KG1 (cell line): ENCODE data around the gene AK4.
"Not testable (repeated sequence)": the region's sequence is repeated elsewhere in the genome, so short reads cannot be mapped to it uniquely, and the experiment has no call there.

Source experiments
- DNase-seq: peaks from one replicate; lab custom pipeline; 2025; lab: John Stamatoyannopoulos, UW

Gene AK4

DNA sequence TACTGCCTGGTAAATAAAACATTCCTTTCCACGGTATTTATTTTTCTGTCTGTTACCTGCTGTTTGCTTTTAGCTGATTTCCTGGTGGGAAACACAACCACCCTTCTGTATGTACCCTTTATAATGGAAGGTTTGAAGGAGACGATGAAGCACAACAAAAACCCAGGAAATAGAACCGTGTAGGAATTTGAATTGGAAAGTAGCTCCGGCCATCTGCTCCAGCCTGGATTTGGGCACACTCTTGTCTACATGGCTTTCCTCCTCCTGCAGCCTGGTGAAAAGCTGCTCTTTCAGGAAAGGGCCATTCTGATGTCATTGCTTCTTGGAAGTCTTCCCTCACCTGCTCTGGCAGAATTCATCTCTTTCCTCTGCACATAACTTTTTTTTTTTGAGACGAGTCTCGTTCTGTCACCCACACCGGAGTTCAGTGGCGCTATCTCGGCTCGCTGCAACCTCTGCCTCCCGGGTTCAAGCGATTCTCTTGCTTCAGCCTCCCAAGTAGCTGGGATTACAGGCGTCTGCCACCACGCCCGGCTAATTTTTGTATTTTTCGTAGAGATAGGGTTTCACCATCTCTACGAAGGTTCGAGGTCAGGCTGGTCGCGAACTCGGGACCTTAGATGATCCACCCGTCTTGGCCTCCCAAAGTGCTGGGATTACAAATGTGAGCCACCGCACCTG, 2.7 kb downstream of the AK4 start:
- DNase-seq = no peak

DNA sequence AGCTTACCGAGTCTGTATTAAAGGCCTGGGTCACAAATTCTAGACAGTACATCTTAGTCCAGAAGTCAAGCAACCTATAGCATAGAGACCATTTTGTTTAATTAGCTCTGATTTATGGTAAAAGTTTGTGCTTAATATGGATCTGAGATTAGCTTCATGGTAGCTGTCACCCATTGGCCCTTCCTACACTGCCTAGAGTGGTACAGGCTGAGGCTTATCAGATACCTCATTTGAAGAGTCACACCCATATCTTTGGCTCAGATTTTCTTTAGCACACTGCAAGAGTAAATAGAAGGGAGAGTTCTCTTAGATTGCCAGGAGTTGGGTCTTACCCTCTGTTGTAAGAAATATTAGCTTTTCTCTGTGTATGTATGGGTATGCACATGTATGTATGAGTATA, 3.6 kb downstream of the AK4 start:
- DNase-seq = no peak

DNA sequence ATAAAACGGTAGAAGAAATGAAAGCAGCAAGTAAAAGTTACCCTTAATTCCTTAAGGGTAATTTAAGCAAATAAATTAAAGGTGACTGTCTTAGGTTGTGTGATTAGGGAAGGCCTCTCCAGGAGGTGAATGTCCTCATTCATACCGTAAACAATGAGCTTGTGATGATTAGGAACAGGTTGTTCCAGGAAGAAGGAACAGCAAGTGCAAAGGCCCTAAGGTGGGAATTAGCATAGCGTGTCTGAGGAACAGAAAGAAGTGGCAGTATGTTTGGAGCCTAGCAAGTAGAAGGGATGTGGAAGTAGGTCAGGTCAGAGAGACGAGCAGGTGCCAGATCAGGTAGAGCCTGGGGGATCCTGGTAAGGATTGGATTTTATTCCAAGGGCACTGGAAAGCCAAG, 5.6 kb downstream of the AK4 start:
- DNase-seq = no peak

DNA sequence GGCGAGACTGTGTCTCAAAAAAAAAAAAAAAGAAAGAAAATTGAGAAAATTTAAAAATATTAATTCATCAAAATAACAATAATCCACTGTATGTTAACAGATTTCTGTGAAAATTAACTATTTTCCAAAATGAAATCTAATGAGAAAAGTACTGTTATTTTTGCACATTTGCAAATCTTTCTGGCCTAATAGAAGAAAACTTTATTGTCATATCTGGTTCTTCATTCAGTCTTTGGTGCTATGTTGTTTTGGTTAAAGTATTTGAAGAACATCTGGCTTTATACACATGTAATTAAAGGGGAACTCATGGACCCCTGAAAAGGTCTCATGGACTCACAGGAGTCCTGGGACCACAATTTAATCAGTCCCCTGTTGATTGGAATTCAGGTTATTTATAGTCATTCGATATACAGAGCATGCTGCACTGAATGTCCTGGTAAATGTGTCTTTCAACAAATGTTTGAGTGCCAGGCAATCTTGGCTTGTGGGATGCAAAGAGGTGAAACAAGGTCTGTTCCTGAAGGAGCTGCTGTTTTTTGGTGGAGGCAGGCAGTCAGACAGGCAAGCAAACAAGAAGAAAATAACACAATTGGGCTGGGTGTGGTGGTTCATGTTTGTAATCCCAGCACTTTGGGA, 9.0 kb downstream of the AK4 start:
- DNase-seq = no peak

DNA sequence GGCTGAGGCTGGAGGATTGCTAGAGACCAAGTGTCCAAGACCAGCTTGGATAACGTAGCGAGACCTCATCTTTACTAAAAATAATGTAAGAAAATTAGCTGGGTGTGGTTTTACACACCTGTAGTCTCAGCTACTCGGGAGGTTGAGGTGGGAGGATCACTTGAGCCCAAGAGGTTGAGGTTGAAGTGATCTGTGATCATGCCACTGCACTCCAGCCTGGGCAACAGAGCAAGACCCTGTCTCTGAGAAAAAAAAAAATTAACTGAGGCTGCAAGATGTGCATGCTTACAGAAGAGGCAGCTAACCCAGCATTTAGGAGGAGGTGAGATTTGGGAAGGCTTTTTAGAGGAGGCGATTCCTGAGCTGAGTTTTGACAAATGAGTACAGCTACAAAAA, 9.5 kb downstream of the AK4 start:
- DNase-seq = no peak

DNA sequence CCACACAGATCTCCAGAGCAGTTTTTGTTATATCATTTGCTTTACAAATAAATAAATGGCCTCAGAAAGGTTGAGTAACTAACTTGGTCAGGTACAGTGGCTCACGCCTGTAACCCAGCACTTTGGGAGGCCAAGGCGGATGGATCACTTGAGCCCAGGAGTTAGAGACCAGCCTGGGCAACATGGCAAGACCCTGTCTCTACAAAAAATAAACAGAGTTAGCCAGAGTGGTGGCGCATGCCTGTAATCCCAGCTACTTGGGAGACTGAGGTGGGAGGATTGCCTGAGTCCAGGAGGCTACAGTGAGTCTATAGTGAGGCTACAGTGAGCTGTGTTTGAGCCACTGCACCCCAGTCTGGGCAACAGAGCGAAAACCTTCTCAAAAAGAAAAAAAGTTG, 11.3 kb downstream of the AK4 start:
- not testable (repeated sequence) for DNase-seq

DNA sequence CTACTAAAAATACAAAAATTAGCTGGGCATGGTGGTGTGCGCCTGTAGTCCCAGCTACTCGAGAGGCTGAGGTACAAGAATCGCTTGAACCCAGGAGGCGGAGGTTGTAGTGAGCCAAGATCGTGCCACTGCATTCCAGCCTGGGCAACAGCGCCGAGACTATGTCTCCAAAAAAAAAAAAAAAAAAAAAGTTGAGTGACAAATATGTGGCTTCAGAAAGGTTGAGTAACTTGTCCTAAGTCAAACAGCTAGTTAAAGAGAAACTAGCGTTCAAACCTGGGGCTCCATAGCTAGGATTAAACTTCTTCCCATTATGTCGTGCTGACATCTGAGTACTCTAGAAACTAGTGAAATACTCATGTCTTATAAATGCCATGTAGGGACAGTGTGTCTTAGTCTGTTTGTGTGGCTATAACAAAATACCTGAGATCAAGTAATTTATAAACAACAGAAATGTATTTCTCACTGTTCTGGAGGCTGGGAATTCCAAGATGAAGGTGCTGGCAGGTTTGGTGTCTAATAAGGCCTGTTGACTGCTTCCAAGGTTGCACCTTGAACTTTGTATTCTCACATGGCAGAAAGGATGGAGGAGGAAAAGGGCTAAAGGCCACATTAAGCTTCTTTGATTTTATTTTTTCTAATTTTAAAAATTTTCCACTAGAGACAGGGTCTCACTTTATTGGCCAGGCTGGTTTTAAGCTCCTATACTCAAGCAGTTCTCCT, 12.0 kb downstream of the AK4 start:
- DNase-seq = no peak

DNA sequence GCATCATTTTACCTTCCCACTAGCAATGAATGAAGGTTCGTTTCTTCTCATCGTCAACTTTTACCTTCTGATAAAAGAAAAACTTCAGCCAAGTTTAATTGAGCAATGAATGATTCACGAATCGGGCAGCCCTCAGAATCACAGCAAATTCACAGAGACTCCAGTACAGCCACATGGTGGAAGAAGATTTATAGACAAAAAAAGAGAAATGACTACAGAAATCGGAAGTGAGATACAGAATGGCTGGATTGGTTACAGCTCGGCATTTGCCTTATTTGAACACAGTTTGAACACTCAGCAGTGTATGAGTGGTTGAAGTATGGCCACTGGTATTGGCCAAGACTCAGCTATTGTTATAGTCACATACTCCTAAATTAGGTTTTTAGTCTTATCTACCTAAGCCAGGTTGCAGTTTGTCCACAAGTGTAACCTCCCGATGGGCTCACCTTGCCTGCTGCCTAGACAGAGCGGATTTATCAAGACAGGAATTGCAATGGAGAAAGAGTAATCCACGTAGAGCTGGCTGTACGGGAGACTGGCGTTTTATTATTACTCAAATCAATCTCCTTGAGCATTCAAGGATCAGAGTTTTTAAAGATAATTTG, 15.3 kb downstream of the AK4 start:
- peak; percentile 28 for DNase-seq

DNA sequence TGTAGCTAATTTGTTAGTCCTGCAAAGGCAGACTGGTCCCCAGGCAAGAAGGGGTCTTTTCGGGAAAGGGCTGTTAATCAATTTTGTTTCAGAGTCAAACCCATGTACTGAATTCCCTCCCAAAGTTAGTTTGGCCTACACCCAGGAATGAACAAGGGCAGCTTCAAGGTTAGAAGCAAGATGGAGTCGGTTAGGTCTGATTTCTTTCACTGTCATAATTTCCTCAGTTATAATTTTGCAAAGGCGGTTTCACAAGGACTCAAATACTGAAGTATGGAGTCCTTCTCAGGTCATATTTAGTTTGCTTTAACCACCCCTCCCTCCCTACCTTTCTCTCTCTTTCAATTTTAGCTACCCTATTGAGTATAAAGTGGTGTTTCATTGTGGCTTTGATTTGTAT, 16.1 kb downstream of the AK4 start:
- DNase-seq = not testable (repeated sequence)

DNA sequence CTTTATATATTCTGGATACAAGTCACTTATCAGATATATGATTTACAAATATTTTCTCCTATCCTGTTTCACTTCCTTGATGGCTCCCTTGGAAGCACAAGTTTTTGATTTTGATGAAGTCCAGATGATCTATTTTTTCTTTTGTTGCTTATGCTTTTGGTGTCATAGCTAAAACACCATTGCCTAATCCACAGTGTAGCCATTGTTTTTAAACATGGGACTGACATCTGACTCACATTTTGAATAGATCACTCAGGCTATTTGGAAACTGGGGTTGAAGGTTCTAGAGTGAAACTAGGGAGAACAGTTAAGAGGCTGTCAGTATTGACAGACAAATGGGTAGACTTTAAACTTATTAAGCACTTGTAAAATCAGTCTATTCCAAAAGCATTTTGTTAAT, 16.6 kb downstream of the AK4 start:
- DNase-seq = no peak

DNA sequence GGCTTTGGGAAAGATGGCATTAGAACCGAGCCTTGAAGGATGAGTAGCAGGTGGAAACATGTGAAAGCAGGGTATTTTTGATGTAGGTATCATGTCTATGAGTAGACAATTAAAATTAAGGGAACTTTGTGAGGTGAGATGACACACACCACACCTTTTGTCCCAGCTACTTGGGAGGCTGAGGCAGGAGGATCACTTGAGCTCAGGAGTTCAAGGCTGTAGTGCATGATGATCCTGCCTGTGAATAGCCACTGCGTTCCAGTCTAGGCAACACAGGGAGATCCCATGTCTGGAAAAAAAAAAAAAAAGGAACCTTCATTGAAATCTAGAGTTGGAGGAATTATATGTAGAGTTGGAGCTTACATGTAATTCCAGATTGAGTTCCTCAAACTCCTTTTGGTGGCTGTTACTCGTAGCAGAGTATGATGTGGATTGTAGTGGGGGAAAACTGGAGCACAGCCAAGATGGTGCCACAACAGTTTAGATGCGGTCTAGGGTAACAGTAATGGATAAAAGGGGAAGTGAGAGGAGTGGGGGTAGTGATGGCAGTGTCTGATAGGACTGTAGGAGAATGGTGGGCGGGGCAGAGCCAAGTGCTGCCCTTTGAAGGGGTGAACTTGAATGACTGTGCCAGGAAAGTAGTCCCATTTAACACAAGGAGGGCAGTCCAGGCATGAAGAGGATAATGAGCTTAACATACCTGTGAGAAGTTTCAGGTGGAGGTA, 17.4 kb downstream of the AK4 start:
- peak; percentile 76 for DNase-seq

DNA sequence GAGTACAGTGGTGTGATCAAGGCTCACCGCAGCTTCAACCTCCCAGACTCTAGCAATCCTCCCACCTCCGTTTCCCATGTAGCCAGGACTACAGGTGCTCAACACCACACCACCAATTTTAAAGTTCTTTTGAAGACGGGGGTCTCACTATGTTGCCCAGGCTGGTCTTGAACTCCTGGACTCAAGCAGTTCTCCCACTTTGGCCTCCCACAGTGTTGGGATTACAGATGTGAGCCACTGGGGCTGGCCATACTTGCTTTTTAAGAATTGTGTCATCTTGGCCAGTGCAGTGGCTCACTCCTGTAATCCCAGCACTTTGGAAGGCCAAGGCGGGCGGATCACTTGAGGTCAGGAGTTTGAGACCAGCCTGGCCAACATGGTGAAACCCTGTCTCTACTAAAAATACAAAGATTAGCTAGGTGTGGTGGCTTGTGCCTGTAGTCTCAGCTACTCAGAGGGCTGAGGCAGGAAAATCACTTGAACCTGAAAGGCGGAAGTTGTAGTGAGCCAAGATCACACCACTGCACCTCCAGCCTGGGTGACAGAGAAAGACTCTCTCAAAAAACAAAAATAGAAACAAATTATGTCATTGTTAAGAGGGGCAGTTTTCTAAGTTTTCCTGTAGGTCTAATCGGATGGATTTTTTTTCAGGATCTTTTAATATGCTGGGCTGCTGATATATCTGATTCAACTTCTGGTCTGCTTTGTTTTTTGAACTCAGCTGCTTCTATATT, 18.7 kb downstream of the AK4 start:
- no peak for DNase-seq

DNA sequence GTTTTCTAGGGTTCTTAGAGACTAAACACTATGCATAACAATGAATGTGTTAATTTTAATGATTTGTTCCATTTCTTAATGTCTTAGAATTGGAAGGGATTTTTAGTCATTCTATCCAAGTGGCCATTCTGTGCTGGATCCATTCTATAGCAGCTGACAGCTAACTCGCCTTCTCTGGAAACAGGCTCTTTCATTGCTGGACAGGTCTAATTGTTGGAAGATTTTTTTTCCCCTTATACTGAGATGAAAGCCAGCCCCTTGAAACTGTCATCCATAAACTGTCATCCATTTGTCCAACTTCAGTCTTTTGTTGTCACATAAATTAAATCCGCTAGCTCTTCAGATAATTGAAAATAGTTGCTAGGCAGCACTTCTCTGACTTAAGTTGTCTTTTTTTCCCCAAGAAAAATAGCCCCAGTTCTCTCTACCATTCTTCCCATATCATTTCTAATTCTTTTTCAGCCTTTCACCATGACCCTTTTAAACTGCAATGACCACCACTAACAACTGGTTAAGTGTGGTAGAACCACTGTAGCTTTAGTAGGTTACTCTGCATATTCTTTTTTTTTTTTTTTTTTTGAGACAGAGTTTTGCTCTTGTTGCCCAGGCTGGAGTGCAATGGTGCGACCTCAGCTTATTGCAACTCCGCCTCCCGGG, 19.7 kb downstream of the AK4 start:
- DNase-seq = no peak

DNA sequence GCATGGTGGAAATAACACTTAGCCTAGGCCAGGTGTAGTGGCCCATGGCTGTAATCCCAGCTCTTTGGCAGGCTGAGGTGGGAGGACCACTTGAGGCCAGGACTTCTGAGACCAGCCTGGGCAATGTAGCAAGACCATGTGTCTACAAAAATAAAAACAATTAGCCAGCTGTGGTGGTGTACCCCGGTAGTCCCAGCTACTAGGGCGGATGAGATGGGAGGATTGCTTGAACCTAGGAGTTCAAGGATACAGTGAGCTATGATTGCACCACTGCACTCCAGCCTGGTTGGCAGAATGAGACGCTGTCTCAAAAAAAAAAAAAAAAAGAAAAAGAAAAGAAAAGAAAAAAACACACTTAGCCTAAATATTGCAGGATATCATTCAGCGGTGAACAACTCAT, 20.9 kb downstream of the AK4 start:
- DNase-seq = no peak

DNA sequence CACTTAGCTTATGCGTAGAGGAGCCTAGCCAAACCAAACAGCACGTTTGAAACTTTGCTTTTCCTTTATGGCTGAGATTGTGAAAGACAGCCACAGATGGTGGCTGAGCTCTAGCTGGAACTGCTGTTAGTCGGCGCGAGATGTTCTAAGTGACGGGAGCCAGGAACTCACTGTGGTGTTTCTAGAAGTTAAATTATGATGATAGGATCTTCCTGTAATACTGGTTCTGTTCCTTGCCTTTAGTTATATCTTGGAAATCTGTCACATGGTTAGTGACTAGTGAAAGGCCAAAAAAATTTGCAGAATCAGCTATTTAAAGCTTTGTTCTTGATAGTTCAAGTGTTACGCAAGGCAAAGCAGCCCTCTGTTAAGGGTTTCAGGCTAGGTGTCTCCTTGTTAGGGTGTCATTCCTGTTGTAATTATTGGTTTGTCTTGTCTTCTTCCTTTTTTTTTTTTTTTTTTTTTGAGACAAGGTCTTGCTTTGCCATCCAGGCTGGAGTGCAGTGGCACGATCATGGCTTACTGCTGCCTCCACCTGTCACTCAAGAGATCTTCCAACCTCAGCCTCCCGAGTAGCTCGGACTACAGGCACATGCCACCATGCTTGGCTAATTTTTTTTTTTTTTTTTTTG, 22.6 kb downstream of the AK4 start:
- DNase-seq = peak; percentile 45

DNA sequence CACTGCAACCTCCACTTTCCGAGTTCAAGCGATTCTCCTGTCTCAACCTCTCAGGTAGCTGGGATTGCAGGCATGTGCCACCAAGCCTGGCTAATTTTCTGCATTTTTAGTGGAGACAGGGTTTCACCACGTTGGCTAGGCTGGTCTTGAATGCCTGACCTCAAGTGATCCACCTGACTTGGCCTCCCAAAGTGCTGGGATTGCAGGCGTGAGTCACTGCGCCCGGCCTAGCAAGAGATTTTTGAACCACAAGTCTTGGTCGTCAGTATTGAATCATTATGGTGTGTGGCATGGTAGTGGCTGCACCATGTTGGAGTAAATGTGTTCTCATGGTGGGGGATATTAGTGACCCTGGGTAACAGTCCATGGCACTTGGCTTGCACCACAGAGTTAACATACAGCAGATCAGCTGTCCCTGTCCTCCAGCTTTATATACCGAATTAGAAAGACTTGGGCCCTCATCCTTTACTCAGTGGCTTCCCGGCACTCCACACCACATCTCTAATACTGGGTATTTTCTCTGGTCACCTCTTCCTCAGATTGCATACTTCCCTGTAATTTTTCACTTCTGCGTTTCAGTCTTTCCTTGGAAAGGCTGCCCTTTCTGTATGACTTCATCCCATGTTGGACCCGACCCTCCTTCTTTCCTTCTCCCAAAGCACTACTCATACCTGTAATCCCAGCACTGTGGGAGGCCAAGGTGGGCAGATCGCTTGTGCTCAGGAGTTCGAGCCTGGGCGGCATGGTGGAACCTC, 25.1 kb downstream of the AK4 start:
- no peak for DNase-seq

DNA sequence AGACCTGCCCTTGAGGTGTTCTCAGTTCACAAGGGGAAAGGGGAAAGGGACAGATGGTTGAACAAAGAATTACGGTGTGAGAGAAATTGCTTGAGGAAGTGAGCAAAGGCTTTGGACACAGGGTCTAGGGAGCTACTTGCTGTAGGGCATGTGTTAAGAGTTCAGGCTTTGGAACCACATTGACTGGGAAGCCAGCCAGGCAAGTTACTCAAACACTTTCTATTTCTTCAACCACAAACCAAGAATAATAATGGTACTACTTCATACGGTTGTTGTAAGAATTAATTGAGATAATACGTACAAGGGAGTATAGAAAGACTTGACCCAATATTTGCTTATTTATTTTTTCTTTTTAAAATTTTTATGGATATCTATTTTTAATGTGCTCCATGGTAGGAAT, 26.6 kb downstream of the AK4 start:
- peak; percentile 38 for DNase-seq

DNA sequence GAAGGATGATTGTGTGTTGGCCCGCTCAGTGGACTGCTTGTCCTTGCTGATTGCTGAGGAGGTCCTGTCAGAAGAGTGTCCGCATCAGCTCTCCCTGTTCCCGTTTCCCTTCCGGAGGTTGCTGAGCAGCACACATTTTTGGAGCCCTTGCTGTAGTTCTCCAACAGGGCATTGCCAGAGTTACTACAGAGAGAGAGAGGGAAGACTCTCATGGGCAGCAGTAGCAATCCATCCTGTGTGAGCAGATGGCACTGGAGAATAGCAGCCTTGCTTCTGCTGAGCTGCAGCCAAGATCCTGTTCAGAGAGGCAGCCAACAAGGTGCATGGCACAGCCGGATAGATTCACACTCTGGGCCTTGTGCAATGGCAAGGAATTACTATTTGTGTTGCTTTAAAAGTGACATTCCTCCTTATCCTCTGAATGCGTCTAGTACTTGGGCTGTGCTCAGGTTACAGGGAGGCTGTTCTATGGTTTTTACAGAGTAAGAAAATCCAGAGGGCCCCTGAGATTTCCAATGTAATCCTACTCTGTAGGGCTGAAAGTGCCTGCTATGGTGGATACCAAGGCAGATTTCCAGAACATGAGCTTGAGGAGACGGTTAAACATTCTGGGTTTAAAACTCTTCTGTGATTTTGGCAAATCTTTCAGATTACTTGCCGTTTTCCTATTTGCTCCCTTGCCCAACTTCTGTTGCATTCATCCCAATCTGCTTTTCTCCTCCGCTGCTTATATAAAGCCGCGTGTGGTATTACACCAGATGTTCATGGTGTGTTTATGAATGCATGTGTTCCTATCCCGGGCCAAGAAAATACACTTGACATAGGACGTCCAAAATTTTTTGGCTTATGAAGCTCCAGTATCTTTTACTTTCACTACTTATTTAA, 27.4 kb downstream of the AK4 start:
- DNase-seq = no peak

DNA sequence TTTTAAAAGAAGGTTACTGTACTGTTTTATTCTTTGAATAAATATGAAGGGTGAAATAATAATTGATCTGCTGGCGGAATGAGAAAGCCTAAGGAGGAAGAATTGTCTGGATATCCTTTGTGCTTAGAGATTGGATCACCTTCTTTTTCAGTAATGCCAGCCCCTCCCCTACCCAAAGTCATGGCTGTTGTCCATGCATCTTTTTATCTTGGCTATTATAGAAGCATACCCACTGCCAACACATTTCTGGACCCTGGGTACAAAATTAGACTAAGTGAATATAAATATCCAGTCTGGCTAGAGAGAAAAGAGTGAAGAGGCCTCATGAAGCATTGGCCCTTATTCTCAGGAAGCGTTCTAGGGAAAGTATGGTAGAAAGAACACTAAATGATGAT, 28.1 kb downstream of the AK4 start:
- no peak for DNase-seq
